ENCODE data around the gene IFFO2.

The IFFO2 gene

GRCh38 chr1:18934205-18935000, 22.1 kb downstream of the IFFO2 start:
- no peak for DNase-seq

GRCh38 chr1:18932879-18933278, 23.6 kb downstream of the IFFO2 start:
- no peak for DNase-seq

GRCh38 chr1:18932387-18932786, 24.1 kb downstream of the IFFO2 start:
- DNase-seq = peak; percentile 79

- DNase-seq = no peak
Observed at GRCh38 chr1:18931730-18932129, 24.7 kb downstream of the IFFO2 start.

- DNase-seq = no peak
Observed at GRCh38 chr1:18929686-18930085, 26.8 kb downstream of the IFFO2 start.

DNA sequence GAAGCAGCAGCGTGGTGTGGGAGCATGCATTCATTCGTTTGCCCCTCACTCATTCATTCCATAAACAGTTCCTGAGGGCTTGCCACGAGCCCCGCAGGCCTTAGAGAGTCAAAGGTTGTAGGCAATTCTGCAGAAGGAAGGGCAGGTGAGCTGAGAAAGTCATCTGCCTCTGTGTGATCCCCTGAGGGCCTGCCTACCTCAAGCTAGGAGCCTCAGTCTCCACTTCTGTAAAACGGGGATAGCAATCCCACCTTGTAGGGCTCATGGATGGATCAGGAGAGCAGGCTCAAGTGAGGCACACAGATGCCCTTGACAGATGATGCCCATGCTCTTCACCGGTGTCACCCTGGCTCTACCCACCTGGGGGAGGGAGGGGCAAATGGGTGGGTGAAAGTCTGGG, 27.5 kb downstream of the IFFO2 start:
- no peak for DNase-seq

DNA sequence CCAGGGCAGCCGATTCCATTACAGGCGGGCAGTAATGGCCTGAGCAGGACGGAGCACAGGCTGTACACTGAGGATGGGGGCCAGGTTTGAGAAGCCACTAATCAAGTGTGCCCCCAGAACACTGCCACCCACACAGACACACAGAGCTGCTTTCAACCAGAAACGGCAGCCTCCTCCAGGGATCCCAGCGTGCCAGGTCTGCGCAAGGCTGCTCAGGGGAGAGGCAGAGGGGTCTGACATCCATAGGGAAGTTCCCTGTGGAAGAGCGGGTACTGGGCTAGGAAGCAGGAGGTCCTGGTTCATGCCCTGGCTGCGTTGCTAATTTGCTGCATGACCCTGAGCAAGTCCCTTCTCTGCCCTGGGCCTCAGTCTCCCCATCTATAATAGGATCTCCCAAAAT, 28.1 kb downstream of the IFFO2 start:
- no peak for DNase-seq

GRCh38 chr1:18927654-18928272, 28.7 kb downstream of the IFFO2 start:
- no peak for DNase-seq

- no peak for DNase-seq
Observed at GRCh38 chr1:18927082-18927653, 29.3 kb downstream of the IFFO2 start.

- DNase-seq = peak; percentile 96
Observed at GRCh38 chr1:18926315-18927081, 30.0 kb downstream of the IFFO2 start.

- DNase-seq = no peak
Observed at GRCh38 chr1:18925279-18925678, 31.2 kb downstream of the IFFO2 start.

- no peak for DNase-seq
Observed at GRCh38 chr1:18924221-18924691, 32.2 kb downstream of the IFFO2 start.

DNA sequence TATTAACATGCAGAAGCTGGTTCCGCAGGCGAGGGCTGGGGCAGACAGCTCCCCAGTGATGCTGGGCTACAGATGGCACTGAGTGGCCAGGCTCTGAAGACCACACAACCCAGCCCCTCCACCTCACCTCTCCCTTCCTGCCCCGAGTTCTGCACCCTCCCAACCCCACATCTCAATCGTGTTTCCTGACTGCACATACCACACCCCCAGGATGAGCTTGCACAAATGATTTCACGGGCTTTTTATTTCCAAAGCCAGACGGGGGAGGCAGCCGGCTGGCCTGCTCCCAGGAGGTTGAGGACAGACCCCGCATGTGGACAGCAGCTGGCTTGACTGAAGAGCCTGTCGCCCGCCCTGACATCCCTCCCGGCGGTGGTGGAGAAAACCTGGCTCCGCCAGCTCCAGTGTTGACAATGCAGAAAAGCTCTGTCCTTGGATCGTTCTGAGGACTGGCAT, 32.7 kb downstream of the IFFO2 start:
- DNase-seq = no peak

GRCh38 chr1:18922848-18923755, 33.4 kb downstream of the IFFO2 start:
- no peak for DNase-seq

- peak; percentile 86 for DNase-seq
Observed at GRCh38 chr1:18922319-18922726, 34.2 kb downstream of the IFFO2 start.

DNA sequence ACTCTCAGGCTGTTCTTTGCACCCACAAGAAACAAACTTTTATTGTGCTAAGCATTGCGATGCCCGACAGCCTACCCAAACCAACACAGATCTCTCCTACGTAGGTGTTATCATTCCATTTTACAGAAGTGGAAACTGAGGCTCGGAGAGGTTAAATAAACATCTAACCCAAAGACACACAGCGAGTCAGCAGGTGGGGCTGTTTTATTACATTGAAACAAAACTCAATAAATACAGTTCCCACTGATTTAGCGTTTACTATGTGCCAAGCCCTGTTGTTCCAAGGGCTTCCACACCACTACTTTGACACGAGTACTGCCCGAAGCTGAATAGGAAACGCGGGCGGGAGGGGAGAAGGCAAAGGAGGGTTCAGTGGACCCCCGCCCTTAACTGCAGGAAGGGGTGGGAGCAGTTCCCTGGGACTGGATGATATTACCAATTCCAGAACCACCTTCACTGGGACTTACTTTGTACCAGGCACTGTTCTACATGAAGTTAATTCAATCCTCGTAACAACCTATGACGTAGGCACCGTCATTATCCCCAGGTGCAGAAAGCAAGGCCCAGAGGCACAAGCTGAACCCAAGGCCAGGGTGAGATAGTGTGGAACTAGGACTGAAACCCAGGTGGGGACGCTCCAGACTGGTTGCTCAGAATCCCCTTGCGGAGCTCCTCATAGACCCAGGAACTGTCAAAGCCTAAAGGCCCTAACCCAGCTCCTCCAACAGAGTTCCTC, 34.8 kb downstream of the IFFO2 start:
- no peak for DNase-seq

- no peak for DNase-seq
Observed at GRCh38 chr1:18920931-18921330, 35.5 kb downstream of the IFFO2 start.

DNA sequence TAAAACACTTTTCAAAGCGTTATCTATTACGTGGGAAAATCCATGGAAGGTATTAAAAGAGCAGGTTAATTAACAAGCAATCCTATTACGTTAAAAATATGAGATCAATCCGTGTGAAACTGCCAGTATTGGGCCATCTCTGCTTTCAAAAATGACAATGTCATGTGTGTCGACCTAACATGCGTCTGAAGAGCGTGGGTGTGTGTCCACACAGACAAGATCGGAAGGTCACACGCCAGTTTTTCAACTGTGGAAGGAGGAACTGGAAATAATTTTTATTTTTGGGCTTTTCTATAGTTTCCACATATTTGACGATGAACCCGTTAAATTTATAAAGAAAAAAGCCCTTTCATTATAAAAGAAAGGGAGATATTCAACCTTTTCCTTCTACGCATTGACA, 36.5 kb downstream of the IFFO2 start:
- DNase-seq = no peak

GRCh38 chr1:18919197-18919905, 37.1 kb downstream of the IFFO2 start:
- peak; percentile 89 for DNase-seq

GRCh38 chr1:18918417-18918816, 38.1 kb downstream of the IFFO2 start:
- no peak for DNase-seq
